ENCODE results near the gene ST8SIA3.

Gene ST8SIA3

GRCh38 chr18:57352271-57352701, at the start of gene ST8SIA3:
ST8SIA3 (plus strand) TSS chr18:57352557; CDS start chr18:57352847, 290 bp downstream.
- DNase-seq: peak in 1 of 2 experiments; percentile 36

- no peak for DNase-seq
Measured at GRCh38 chr18:57311472-57311871, 40.9 kb upstream of the ST8SIA3 start.

DNA sequence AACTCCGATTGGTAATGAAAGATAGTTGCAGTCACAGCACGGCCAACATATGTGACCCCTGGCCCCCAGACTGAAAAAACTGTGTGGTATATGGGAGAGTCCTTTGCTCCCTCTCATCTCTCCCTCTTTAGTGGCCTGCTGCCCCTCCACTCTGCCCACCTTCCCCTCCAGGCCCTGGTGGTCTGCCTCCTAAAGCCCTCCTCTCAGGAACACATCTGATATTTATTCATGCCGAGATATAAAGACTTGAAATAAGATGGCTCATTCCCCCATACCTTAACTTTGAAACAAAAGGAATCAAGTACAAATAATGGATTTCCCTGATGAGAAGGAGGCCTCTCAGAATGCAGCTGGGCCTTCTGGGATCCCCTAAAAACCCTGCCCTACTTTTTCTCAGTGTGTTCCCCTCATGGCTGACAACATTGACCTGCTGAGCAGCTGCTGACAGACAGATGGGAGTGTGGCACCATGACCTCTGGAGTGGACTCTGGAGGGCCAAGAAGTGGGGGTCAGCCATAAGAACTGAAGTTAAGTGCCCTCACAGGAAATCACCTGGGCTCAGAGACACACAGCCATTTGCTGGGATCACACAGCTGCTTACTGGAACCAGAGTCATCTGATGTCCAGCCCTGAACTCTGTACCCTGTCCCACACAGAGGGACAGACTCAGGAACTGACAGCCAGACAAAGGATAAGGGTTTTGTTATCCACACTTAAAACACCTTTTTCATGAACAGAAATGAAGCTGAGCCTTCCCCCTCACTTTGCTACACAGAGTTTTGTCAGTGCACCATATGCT, 39.8 kb upstream of the ST8SIA3 start:
- no peak for DNase-seq

GRCh38 chr18:57320603-57321002, 31.8 kb upstream of the ST8SIA3 start:
- no peak for DNase-seq

DNA sequence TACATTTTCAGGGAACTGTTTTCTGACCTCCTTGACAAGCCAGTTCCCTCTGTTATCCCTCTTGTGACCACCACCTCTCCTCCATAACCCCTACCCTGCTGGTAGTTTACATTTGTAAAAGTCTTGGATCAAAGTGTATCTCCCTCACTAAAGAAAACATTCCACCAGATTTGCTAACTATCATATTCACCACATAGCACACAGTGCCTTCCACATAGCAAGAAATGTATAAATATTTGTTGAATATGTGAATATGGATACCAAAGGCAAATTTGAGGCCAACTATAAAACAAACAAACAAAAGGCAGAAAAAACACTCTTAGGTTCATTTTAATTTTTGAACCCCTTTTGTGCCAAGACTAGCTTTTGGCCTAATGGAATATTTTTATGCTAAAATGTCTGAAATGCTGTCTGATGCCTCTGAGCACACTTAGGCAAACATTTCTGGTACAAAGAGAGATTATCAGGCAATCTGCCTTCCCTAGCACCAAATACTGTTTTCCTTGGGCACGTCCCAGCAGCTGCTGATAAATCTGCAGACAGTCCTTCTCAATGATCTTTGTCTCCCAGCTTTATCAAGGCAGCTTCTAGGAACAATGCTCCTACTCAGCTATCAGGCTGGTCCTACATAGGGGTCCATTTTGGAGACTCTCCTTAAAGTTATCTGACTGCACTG, 26.7 kb upstream of the ST8SIA3 start:
- no peak for DNase-seq

GRCh38 chr18:57326718-57327323, 25.5 kb upstream of the ST8SIA3 start:
- DNase-seq: no peak

DNA sequence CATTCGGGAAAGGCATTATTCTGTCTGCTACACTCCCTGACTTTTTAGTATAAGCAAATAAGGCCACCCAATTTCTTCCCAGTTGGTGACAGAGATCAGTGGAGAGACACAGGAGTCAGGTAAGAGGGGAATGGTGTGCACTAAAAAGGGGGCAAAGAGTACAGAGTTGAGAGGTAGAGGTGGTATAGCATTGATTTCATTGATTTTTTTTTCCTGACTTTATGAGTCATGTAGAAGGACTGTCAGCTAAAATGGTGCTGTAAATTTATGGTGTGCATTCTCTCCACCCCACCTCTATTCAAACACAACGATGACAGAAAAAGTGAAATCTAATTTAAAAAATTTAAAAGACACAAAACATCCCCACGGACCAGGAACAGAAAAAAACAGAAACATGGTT, 23.7 kb upstream of the ST8SIA3 start:
- DNase-seq: no peak

GRCh38 chr18:57329856-57330255, 22.5 kb upstream of the ST8SIA3 start:
- DNase-seq: no peak

GRCh38 chr18:57331718-57332117, 20.6 kb upstream of the ST8SIA3 start:
- DNase-seq: no peak

GRCh38 chr18:57333940-57334339, 18.4 kb upstream of the ST8SIA3 start:
- no peak for DNase-seq

DNA sequence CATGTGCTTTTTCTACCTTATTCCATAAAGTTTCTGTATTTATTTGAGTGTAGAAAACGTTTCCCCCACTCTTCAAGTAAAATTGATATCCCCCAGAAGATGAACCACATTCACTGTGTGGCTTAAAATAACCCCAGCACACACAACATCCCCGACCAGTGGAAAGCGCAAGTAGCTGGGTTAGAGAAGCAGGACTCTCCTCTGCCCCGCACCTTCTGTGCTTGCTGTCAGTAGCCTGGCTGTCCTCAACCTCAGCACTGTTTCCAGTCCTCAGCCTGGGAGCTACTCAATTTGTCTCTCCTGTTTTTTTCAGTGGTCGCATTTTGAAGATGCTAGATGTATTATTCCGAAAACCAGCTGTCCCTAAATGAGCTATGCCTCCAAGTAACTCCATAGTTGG, 18.0 kb upstream of the ST8SIA3 start:
- no peak for DNase-seq

GRCh38 chr18:57336343-57336742, 16.0 kb upstream of the ST8SIA3 start:
- no peak for DNase-seq

- no peak for DNase-seq
Measured at GRCh38 chr18:57337890-57338289, 14.5 kb upstream of the ST8SIA3 start.

DNA sequence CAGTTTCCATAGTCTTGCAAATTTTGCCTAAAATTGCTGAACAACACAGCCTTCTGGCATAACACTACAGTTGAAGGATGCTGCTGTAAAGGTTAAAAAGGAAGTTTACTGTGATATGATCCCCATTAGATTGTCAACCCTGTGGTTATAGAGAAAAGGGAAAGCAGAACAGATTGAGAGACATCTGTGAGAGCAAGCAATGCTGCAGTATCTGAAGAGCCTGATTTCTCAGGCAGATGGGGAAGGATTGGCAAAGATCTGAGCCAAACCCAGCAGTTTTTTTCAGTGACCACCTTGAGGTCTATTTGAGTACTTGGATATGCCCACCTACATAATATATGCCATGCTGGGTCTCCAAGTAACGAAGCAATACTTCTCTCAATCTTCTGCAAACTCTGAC, 8.5 kb upstream of the ST8SIA3 start:
- DNase-seq: no peak

DNA sequence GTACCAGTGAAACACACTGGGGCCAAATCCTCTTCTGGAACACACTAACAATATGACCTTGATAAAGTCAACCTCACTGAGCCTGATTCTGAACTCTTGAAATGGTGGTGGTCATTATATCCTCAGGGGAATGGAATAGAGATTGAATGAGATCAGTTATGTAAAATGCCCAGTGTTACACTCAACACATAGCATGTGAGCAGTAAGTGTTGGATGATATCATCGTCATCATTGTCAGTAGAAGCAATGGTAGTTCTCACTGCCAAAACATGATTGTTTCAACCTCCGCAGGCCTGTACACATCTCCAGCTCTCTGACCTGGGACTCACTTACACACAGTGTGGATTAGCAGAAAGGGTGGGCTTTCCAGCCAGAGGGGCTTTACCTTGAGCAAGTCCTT, 5.5 kb upstream of the ST8SIA3 start:
- no peak for DNase-seq

DNA sequence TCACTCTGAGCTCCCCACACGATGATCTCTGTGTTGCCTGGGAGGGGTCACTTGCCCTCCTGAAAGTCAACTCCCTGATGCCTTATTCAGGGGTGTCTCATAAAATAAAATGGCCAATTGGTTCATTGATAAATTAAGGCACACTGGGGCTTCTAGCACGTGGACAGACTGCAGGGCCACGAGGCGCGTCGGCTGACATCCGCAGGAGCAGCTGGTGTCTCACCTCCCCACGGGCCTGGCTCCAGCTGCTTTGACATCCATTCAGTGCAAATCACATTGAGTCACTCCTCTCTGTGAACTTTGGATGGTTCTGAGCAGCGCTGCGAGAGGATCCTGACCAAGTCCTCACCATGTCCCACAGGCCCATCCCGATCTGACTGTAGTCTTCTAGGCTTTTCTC, 4.6 kb upstream of the ST8SIA3 start:
- DNase-seq: no peak

DNA sequence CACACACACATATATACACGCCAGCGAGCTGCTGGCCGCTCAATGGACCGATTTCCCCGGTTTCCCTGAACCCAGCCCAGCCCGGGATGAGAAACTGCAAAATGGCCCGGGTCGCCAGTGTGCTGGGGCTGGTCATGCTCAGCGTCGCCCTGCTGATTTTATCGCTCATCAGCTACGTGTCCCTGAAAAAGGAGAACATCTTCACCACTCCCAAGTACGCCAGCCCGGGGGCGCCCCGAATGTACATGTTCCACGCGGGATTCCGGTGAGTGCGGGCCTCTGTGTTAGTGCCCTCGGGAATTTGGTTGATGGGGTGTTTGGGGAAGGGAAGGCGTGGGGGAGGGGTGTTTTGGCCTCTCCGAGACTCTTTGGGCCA, 392 bp downstream of the ST8SIA3 start:
- DNase-seq: no peak

- peak; percentile 65 to 86 for DNase-seq
Measured at GRCh38 chr18:57353137-57353939, 981 bp downstream of the ST8SIA3 start.

DNA sequence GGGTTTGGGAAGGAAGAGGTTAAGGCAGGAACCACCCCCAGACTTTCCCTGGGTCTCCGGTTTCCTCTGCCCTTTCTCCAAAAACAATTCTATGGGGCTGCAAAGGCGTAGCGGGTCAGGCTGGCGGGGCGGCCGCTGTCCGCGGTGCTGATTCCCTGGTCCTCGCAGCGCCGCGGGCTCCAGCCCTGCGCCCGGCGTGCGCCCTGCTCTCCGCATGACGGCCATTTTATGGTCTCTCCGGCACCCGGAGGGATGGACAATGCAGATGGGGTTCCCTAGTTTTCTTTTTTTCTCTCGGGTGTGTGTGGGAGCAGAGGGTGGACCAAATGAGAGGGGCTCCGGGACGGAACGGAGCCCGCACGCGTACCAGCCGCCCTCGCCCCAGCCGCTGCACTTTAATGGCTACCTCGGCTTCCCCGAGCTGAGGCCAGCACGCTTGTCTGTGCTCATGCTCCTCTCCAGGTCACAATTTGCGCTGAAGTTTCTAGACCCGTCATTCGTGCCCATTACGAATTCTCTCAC, 1.6 kb downstream of the ST8SIA3 start:
- DNase-seq: peak; percentile 43 to 68

DNA sequence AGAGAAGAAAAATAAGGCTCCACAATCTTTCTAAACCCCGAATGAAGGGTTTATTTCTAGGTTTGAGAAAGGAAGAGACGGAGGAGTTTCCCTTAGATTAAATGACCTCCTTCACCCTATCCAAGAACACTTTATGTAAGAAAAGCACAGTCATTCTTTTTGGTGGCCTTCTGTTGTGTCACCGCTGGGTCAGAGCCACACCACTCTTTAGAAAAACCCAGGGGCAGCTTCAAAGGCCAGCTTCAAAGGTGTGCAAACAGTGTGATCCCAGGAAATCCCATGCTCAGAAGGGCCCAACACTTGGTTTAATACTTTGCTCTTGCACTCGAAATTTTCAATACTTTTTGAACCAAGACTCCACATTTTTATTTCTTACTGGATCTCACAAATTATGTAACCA, 7.1 kb downstream of the ST8SIA3 start:
- DNase-seq: no peak

DNA sequence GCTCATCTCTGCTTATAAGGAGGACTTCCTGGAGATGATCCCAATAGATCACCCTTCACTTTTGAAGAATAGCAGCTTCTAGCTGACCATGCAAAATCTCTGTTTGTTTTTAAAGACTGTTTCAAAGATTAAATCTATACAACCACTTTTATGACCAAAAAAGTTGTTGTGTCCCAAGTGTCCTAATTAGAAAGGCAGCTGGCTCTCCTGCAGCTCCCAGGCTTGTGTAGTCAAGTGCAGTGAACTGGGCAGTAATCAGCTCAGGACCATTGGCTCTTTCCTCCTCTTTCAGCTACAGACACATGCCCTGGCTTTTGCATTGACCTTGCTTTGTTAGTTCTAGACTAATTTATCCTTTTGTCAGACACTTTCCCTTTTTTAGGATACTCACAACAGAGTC, 10.4 kb downstream of the ST8SIA3 start:
- DNase-seq: no peak

DNA sequence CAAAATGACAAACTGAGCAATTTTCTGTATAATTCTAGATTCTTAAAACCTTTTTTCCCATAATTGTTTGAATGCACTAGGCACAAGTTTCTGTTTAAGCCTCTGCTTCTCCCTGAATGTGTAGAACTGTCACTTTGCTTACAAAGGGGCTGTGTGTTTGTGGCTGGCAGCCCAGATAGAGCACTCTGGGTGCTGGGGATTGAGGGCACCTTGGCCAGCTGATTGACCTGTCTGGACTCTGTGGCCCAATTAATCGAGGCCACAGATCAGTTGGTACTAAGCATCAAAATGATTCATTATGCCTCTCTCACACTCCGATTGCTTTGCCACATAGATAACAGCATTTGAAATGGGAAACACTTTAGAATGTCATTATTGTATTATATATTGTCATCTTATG, 12.1 kb downstream of the ST8SIA3 start:
- no peak for DNase-seq

DNA sequence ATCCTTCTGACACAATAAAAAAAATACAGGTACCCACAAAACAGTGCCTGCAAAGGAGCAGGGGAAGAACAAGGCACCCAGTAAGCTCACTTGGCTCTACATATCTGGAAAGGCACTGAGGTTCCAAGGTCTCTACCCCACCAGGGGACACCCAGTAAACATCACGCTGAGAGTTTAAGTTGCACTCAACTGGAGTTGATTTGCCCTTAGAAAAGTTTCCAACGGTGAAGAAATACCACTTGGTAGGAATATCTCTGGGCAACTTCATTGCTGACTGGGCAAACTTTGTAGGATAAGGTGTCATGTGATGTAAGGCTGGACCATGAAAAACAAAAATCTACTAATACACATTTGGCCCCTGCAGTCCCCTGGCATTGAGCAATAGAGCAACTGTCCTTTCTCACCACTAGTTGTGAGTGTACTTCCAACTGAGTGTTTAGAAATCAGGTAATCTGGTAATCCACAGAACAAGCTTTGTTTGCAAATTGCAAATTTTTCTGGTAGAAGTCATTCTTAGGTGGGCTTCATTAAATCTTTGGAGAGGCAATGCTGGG, 14.2 kb downstream of the ST8SIA3 start:
- DNase-seq: no peak

Data from NCI-H2081 (cell line).